Panc1 (cell line): Measurements from ENCODE around the gene TTLL12. TPM values are rescaled to one million over a fixed set of nuclear protein-coding genes. Genes with fewer than 3 reads are reported as not detected.

ENCODE experiments used
- ATAC-seq: fragments of 200-7000 bp; cut with Tn5 transposase; 2 replicates; pipeline ENCODE4 v1.9.1; 2020; ENCODE audit warnings: mild to moderate bottlenecking, moderate library complexity
- BruUV-seq: library from RNA; stranded (reverse); fragments of 400-500 nt; replicated peaks from 2 replicates; lab custom pipeline; 2021; lab: Mats Ljungman, UMichigan
- CTCF ChIA-PET: fragments of 300-600 bp; sonication (Branson Sonifier 250); formaldehyde crosslinking; loops from one replicate; lab custom pipeline; 2022; ENCODE audit warnings: antibody characterized with exemption; lab: Charles Lee
- POLR2A ChIA-PET: fragments of 300-600 bp; sonication (Branson Sonifier 250); formaldehyde crosslinking; loops from one replicate; lab custom pipeline; 2022; ENCODE audit warnings: antibody characterized with exemption; lab: Charles Lee
- DNase-seq: peaks from one replicate; pipeline ENCODE4 v3.0.0-alpha.2; 2010; ENCODE audit warnings: low read depth, low spot score
- H3K27ac ChIP-seq: 2 replicates; pipeline ENCODE4 v1.5.1; 2011; ENCODE audit warnings: mild to moderate bottlenecking, low read length, inconsistent platforms
- H3K27me3 ChIP-seq: fragments of 200-500 bp; sonication (Bioruptor generic); 2 replicates; pipeline ENCODE4 v1.6.0; 2014; ENCODE audit warnings: low read length, inconsistent platforms; ENCODE audit not compliant: control insufficient read depth, insufficient read depth
- H3K36me3 ChIP-seq: fragments of 200-500 bp; sonication (Bioruptor generic); 2 replicates; pipeline ENCODE4 v1.5.1; 2014; ENCODE audit warnings: inconsistent platforms, mild to moderate bottlenecking, low read length, moderate library complexity; ENCODE audit not compliant: control insufficient read depth, insufficient read depth
- H3K4me1 ChIP-seq: 2 replicates; pipeline ENCODE4 v1.5.1; 2011; ENCODE audit warnings: inconsistent platforms, mild to moderate bottlenecking, low read length, moderate library complexity; ENCODE audit not compliant: control insufficient read depth, insufficient read depth
- H3K4me3 ChIP-seq, 2 experiments: 2 replicates each; pipeline ENCODE4 v1.5.1; 2011 to 2012; ENCODE audit warnings: low read depth in 2 of 2, low read length in 2 of 2, mild to moderate bottlenecking in 2 of 2, inconsistent platforms in 1 of 2, moderate library complexity in 1 of 2
- H3K9me3 ChIP-seq: fragments of 200-500 bp; sonication (Bioruptor generic); 2 replicates; pipeline ENCODE4 v1.5.1; 2014; ENCODE audit warnings: low read depth, mild to moderate bottlenecking, inconsistent platforms, low read length, moderate library complexity; ENCODE audit not compliant: control insufficient read depth, insufficient read depth
- CTCF ChIP-seq: fragments of 450-650 bp; IDR thresholded peaks from 2 replicates; pipeline ENCODE4 v1.5.1; 2017; ENCODE audit warnings: mild to moderate bottlenecking
- POLR2AphosphoS5 ChIP-seq: IDR thresholded peaks from 2 replicates; pipeline ENCODE4 v1.6.1; 2012; ENCODE audit warnings: mild to moderate bottlenecking, low read depth, low read length, moderate library complexity
- REST ChIP-seq, 2 experiments: IDR thresholded peaks; 2 replicates each; pipeline ENCODE4 v1.6.1; 2011 to 2012; ENCODE audit warnings: low read depth in 2 of 2, control low read depth in 1 of 2, low read length in 1 of 2, mild to moderate bottlenecking in 1 of 2, moderate library complexity in 1 of 2; ENCODE audit not compliant: insufficient read depth in 1 of 2
- SIN3A ChIP-seq: IDR thresholded peaks from 2 replicates; pipeline ENCODE4 v1.6.1; 2012; ENCODE audit warnings: low read depth, mild to moderate bottlenecking, low read length, moderate library complexity, borderline replicate concordance; ENCODE audit not compliant: insufficient read depth
- TCF7L2 ChIP-seq: IDR thresholded peaks from 2 replicates; pipeline ENCODE4 v1.6.1; 2011; ENCODE audit warnings: mild to moderate bottlenecking, low read depth, low read length, inconsistent platforms
- in situ Hi-C: cut with HindIII; loops from 2 replicates; pipeline ENCODE4 v1.10.0; 2016; ENCODE audit warnings: low sequenced_read_pairs, low pct_unique_long_range_greater_than_20kb
- intact Hi-C: fragments of 100-400 bp; cut with micrococcal nuclease; formaldehyde crosslinking; loops from one replicate; pipeline ENCODE4 v1.10.0; 2022; ENCODE audit not compliant: unreplicated experiment
- total RNA-seq: library from RNA; stranded (reverse); gene quantifications from one replicate; pipeline ENCODE4 v1.2.1, GENCODE V29; 2021; ENCODE audit not compliant: unreplicated experiment

TTLL12 gene
- total RNA-seq, 1 experiment from 2014 or later, result 26.3 TPM

- H3K4me3 ChIP-seq, result no peak overlapping the region
- TF ChIP-seq CTCF, result no peak
- TF ChIP-seq SIN3A, result no peak
- no peak for TF ChIP-seq POLR2AphosphoS5
- no peak for TF ChIP-seq REST (IDR thresholded peaks at IDR 0.05; ENCODE audit: insufficient read depth in 1 of 2, low read depth in 2 of 2, low read length in 1 of 2)
- TF ChIP-seq TCF7L2, result no peak
- in situ Hi-C loops (no loop called here), intact Hi-C loops (no loop called here)
- H3K9me3 ChIP-seq, result no peaks in the 10 kb centered on the region
- ChIA-PET CTCF (no interaction called here), POLR2A (no interaction called here)
- ATAC-seq (no peak), DNase-seq (no peak)
- H3K4me1 ChIP-seq, result no peaks in the 10 kb centered on the region
- H3K27me3 ChIP-seq, result no peaks in the 10 kb centered on the region
- H3K36me3 ChIP-seq, result no peaks in the 10 kb centered on the region
- no peak overlapping the region for H3K27ac ChIP-seq
- no TSS peak for BruUV-seq
Measured at GRCh38 chr22:43173566-43173965, 13.4 kb downstream of the TTLL12 start.

GRCh38 chr22:43172191-43172590 lies 14.7 kb downstream of the TTLL12 start:
- H3K4me1 ChIP-seq, result no peaks in the 10 kb centered on the region
- BruUV-seq, result no TSS peak
- ATAC-seq, result no peak
- no peaks in the 10 kb centered on the region for H3K36me3 ChIP-seq
- in situ Hi-C loops (no loop called here), intact Hi-C loops (no loop called here)
- H3K4me3 ChIP-seq, result no peak overlapping the region
- no peak for DNase-seq
- no peak overlapping the region for H3K27ac ChIP-seq
- CTCF ChIA-PET, result no interaction called here
- TF ChIP-seq TCF7L2, result no peak
- no peak for TF ChIP-seq POLR2AphosphoS5
- TF ChIP-seq SIN3A, result no peak
- no peak for TF ChIP-seq REST (IDR thresholded peaks at IDR 0.05; ENCODE audit: insufficient read depth in 1 of 2, low read depth in 2 of 2, low read length in 1 of 2)
- no peak for TF ChIP-seq CTCF
- H3K9me3 ChIP-seq, result no peaks in the 10 kb centered on the region
- POLR2A ChIA-PET, result interaction anchor here (0.6 kb wide), 1 partner anchor 20 kb away, joined by 11 read pairs; no protein-coding TSS in a partner anchor
- no peaks in the 10 kb centered on the region for H3K27me3 ChIP-seq
